Erythroblast (primary cell): ENCODE measurements around the gene DPP10.

ENCODE experiments used
- DNase-seq, 2 experiments: peaks; one replicate each; lab custom pipeline; 2025; lab: John Stamatoyannopoulos, UW
- GATA1 ChIP-seq: IDR thresholded peaks from 2 replicates; pipeline ENCODE4 v1.6.1; 2011; ENCODE audit warnings: low read depth, mild to moderate bottlenecking, control low read depth, low read length, moderate library complexity
- POLR2A ChIP-seq: IDR thresholded peaks from 2 replicates; pipeline ENCODE4 v1.6.1; 2011; ENCODE audit warnings: mild to moderate bottlenecking, low read length

The DPP10 gene

DNA sequence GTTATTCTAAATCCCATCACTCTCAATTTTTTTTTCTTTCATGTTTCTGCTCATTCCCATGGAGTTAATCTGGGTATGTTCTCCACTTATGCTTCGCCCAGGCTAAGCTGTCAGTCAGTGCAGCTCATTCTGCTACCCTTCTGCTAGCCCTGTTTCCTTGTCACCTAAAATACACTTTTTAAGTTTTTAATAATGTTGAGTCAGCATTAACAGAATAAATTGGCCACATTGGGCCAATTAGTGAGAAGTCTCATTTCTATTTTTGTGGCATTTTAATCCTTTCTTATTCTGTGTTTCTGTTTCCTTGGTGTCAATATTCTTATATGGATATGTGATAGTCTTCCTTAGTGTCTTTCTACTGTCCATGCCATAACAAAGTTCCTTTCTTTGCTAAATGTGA, 1126.2 kb downstream of the DPP10 start:
- no peak for TF ChIP-seq POLR2A
- no peak for TF ChIP-seq GATA1
- DNase-seq, result no peak

DNA sequence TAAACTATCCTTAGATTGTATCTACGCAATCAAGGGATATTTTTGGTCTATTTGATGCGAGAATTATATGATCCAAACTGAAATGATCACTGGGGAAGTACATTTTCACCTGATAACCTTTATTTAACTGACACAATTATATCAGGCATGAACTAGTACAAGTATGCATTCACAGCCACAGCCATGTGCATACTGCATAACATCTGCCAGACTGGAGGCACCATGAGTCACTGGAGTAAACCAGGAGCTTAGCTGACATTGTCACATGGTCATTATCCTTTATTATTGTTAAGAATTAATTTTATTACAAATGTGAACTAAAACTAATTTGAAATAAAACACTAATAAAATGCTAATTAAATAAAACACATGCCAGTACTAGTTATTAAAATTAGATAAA, 1127.1 kb downstream of the DPP10 start:
- DNase-seq, result no peak
- TF ChIP-seq POLR2A, result no peak
- TF ChIP-seq GATA1, result no peak

- TF ChIP-seq POLR2A, result no peak
- no peak for TF ChIP-seq GATA1
- no peak for DNase-seq
These were observed 1130.3 kb downstream of the DPP10 start for GRCh38 chr2:115572746-115573145.

GRCh38 chr2:115573756-115574155, 1131.3 kb downstream of the DPP10 start:
- no peak for DNase-seq
- TF ChIP-seq POLR2A (no peak), GATA1 (no peak)

GRCh38 chr2:115574667-115575066, 1132.2 kb downstream of the DPP10 start:
- no peak for TF ChIP-seq POLR2A
- no peak for TF ChIP-seq GATA1
- no peak for DNase-seq

- no peak for TF ChIP-seq POLR2A
- no peak for TF ChIP-seq GATA1
- DNase-seq, result no peak
These were observed 1138.3 kb downstream of the DPP10 start for GRCh38 chr2:115580784-115581183.

DNA sequence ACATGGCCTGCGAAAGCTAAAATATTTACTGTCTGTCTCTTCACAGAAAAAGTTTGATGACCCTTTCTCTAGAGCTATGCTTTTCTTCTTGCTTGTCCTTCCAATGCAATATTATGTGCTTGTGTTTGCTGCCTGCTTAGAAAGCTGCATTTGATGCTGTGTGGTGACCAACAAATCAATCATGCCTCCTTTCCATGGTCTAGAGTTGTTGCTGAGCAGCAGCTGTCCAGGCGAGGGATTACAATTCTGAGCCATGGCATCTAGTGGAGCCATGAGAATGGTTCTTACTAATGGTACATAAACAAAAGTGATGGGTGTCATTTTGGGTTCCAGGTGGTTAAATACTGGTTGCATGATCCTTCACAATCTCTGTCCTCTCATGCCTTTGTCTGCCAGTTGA, 1142.1 kb downstream of the DPP10 start:
- no peak for TF ChIP-seq POLR2A
- no peak for TF ChIP-seq GATA1
- no peak for DNase-seq

GRCh38 chr2:115596659-115597375, 1154.4 kb downstream of the DPP10 start:
- TF ChIP-seq GATA1 (no peak), POLR2A (no peak)
- no peak for DNase-seq

DNA sequence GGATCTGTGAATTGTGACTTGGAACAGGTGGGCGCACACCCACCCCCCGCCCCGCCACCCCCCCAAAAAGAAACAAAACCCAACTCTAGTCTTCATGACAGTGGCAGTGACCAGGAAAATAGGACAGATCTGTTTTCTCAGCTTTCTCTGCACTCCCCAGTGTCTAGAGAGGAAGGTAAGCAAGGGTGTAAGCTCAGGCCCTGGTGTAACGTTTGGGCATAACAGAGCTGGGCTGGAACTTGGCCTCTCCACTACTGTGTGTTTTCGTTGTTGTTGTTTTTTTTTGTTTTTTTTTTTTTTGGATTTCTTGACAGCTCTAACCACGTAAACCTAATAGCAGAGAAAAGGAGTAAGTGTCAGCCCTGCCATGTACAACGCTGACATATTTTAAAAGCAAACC, 1160.8 kb downstream of the DPP10 start:
- no peak for TF ChIP-seq POLR2A
- no peak for TF ChIP-seq GATA1
- no peak for DNase-seq

GRCh38 chr2:115606350-115606749, 1163.9 kb downstream of the DPP10 start:
- DNase-seq, result no peak
- TF ChIP-seq GATA1 (no peak), POLR2A (no peak)

DNA sequence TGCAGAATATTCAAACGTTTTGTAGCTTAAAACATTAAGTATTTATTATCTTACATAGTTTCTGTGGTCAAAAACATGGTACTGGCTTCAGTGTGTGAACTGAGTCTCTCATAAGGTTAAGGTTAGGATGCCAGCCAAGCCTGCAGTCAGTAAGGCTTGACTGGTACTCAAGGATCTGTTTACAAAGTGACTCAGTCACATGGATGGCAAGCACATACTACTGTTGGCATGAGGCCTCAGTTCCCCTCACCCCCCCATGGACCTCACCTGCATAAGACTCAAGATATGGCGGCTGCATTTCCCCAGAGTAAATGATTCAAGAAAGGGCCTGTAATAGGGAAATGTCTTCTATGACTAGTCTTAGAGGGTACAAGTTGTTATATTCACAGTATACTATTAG, 1167.5 kb downstream of the DPP10 start:
- TF ChIP-seq POLR2A, result no peak
- no peak for TF ChIP-seq GATA1
- DNase-seq, result no peak

GRCh38 chr2:115610888-115611287, 1168.4 kb downstream of the DPP10 start:
- no peak for DNase-seq
- TF ChIP-seq GATA1 (no peak), POLR2A (no peak)

DNA sequence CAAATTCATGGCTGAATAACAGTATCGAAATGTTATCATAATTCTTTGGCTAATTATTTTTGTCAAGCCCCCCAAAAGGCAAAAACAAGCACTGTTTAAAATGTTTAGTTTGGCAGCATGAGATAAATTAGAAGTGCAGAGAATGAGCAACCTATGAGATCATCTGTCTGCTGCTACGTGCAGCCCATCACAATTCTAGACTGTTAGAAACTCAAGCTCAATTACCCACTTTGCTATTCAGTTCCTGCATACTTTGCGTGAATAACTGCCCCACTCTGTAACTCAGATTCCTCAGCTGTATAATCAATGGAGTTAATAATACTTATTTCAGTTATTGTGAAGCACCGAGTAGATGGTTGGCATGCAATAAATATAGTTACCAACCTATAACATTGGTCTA, 1181.9 kb downstream of the DPP10 start:
- TF ChIP-seq GATA1 (no peak), POLR2A (no peak)
- DNase-seq, result no peak

- TF ChIP-seq POLR2A (no peak), GATA1 (no peak)
- no peak for DNase-seq
These were observed 1192.1 kb downstream of the DPP10 start for GRCh38 chr2:115634578-115634977.

- TF ChIP-seq POLR2A (no peak), GATA1 (no peak)
- DNase-seq, result no peak
These were observed 1193.0 kb downstream of the DPP10 start for GRCh38 chr2:115635430-115635829.
